GM12892 (cell line): ENCODE measurements around the gene TUBB2A.

Experiments used
- DNase-seq: peaks from one replicate; pipeline ENCODE4 v3.0.0; 2011; ENCODE audit not compliant: insufficient read length
- FAIRE-seq: peaks from 2 replicates; lab custom pipeline; 2011; peaks lifted over from hg19 to GRCh38; lab: Jason Lieb, UNC
- POLR2A ChIP-seq: IDR thresholded peaks from 2 replicates; pipeline ENCODE4 v1.6.1; 2011; ENCODE audit warnings: low read depth, low read length, control low read depth
- POLR2AphosphoS5 ChIP-seq: IDR thresholded peaks from 2 replicates; pipeline ENCODE4 v1.6.1; 2011; ENCODE audit warnings: low read depth, low read length, control low read depth
- TAF1 ChIP-seq: IDR thresholded peaks from 2 replicates; pipeline ENCODE4 v1.6.1; 2011; ENCODE audit warnings: low read depth, mild to moderate bottlenecking, control low read depth, low read length, borderline replicate concordance

TUBB2A gene

GRCh38 chr6:3122823-3123182 is 34.5 kb downstream of the TUBB2A start:
- FAIRE-seq = no peak
- no peak for DNase-seq

GRCh38 chr6:3120765-3121089 is 36.6 kb downstream of the TUBB2A start:
- no peak for FAIRE-seq

More at GRCh38 chr6:3122823-3123182, 34.5 kb downstream of the TUBB2A start:
- TF ChIP-seq TAF1 (no peak), POLR2AphosphoS5 (no peak), POLR2A (no peak)

GRCh38 chr6:3119040-3119723 is 38.2 kb downstream of the TUBB2A start:
- FAIRE-seq = no peak
- TF ChIP-seq POLR2A (no peak), TAF1 (no peak), POLR2AphosphoS5 (no peak)
- DNase-seq = no peak

More at GRCh38 chr6:3120765-3121089, 36.6 kb downstream of the TUBB2A start:
- TF ChIP-seq POLR2AphosphoS5 = no peak
- no peak for TF ChIP-seq POLR2A
- DNase-seq = no peak

GRCh38 chr6:3118353-3119039 is 38.8 kb downstream of the TUBB2A start, which contains the start of gene BPHL:
Gene BPHL, plus strand, starts transcription at chr6:3118711. Its CDS starts 30 bp downstream, at chr6:3118741.
- peak; percentile 98 for FAIRE-seq
- DNase-seq = peak; percentile 96
- TF ChIP-seq TAF1 = no peak
- TF ChIP-seq POLR2AphosphoS5 = peak; percentile 76
- peak; percentile 83 for TF ChIP-seq POLR2A

- FAIRE-seq (peak; percentile 17), DNase-seq (no peak)
- no peak for TF ChIP-seq POLR2A
- no peak for TF ChIP-seq POLR2AphosphoS5
- no peak for TF ChIP-seq TAF1
Observed at GRCh38 chr6:3117912-3118352, 39.4 kb downstream of the TUBB2A start.

GRCh38 chr6:3114377-3114776 is 43.0 kb downstream of the TUBB2A start:
- DNase-seq (no peak), FAIRE-seq (no peak)
- TF ChIP-seq POLR2A (no peak), TAF1 (no peak), POLR2AphosphoS5 (no peak)

GRCh38 chr6:3109761-3110160 is 47.6 kb downstream of the TUBB2A start:
- TF ChIP-seq TAF1 = no peak
- no peak for TF ChIP-seq POLR2AphosphoS5
- no peak for TF ChIP-seq POLR2A
- no peak for DNase-seq
- FAIRE-seq = no peak

GRCh38 chr6:3108746-3109414 is 48.5 kb downstream of the TUBB2A start:
- no peak for TF ChIP-seq TAF1
- TF ChIP-seq POLR2A = no peak
- no peak for TF ChIP-seq POLR2AphosphoS5
- DNase-seq (no peak), FAIRE-seq (no peak)
